GM12891 (cell line): ENCODE data around the gene ZGPAT.
"Not testable (repeated sequence)": the region's sequence is repeated elsewhere in the genome, so short reads cannot be mapped to it uniquely, and the experiment has no call there.

Experiments used
- DNase-seq: peaks from one replicate; pipeline ENCODE4 v3.0.0; 2011; ENCODE audit warnings: low spot score; ENCODE audit not compliant: insufficient read length
- FAIRE-seq: peaks from 2 replicates; lab custom pipeline; 2011; peaks lifted over from hg19 to GRCh38; lab: Jason Lieb, UNC
- PAX5 ChIP-seq: IDR thresholded peaks from 2 replicates; pipeline ENCODE4 v1.6.1; 2011; ENCODE audit warnings: low read length, moderate library complexity, mild to moderate bottlenecking; ENCODE audit not compliant: insufficient read depth, severe bottlenecking
- POLR2A ChIP-seq: IDR thresholded peaks from 2 replicates; pipeline ENCODE4 v1.6.1; 2011; ENCODE audit warnings: low read depth, low read length, control low read depth
- POLR2AphosphoS5 ChIP-seq: IDR thresholded peaks from 2 replicates; pipeline ENCODE4 v1.6.1; 2011; ENCODE audit warnings: low read depth, low read length, control low read depth
- POU2F2 ChIP-seq: IDR thresholded peaks from 2 replicates; pipeline ENCODE4 v1.6.1; 2011; ENCODE audit warnings: low read depth, mild to moderate bottlenecking, control low read depth, low read length, moderate library complexity
- SPI1 ChIP-seq: IDR thresholded peaks from 2 replicates; pipeline ENCODE4 v1.6.1; 2011; ENCODE audit warnings: low read depth, low read length, control low read depth
- TAF1 ChIP-seq: IDR thresholded peaks from 2 replicates; pipeline ENCODE4 v1.6.1; 2011; ENCODE audit warnings: low read depth, low read length, control low read depth

ZGPAT gene

GRCh38 chr20:63769891-63770474, 62.1 kb downstream of the ZGPAT start:
- TF ChIP-seq SPI1 (no peak), TAF1 (no peak), POU2F2 (no peak), POLR2A (no peak), POLR2AphosphoS5 (no peak), PAX5 (no peak)
- FAIRE-seq, result no peak
- DNase-seq, result no peak

GRCh38 chr20:63771046-63771707, 63.3 kb downstream of the ZGPAT start:
- no peak for TF ChIP-seq POLR2A
- TF ChIP-seq SPI1, result no peak
- no peak for TF ChIP-seq POLR2AphosphoS5
- TF ChIP-seq TAF1, result no peak
- no peak for TF ChIP-seq POU2F2
- no peak for TF ChIP-seq PAX5
- DNase-seq (no peak), FAIRE-seq (no peak)

GRCh38 chr20:63772781-63773518, 65.1 kb downstream of the ZGPAT start:
- DNase-seq (no peak), FAIRE-seq (no peak)
- TF ChIP-seq POLR2AphosphoS5, result no peak
- no peak for TF ChIP-seq PAX5
- no peak for TF ChIP-seq POU2F2
- TF ChIP-seq POLR2A, result no peak
- no peak for TF ChIP-seq TAF1
- TF ChIP-seq SPI1, result no peak

GRCh38 chr20:63773571-63774241, 65.9 kb downstream of the ZGPAT start:
- DNase-seq (no peak), FAIRE-seq (no peak)

GRCh38 chr20:63774306-63774705, 66.5 kb downstream of the ZGPAT start:
- DNase-seq (no peak), FAIRE-seq (no peak)
- TF ChIP-seq TAF1, result no peak
- TF ChIP-seq POLR2A, result no peak
- TF ChIP-seq PAX5, result no peak
- no peak for TF ChIP-seq POU2F2
- TF ChIP-seq SPI1, result no peak
- no peak for TF ChIP-seq POLR2AphosphoS5

More at GRCh38 chr20:63773571-63774241, 65.9 kb downstream of the ZGPAT start:
- TF ChIP-seq POU2F2 (no peak), POLR2AphosphoS5 (no peak), PAX5 (no peak), TAF1 (no peak)

GRCh38 chr20:63775096-63775978, 67.5 kb downstream of the ZGPAT start:
- TF ChIP-seq POLR2AphosphoS5 (no peak), POU2F2 (no peak), TAF1 (no peak), PAX5 (no peak), POLR2A (no peak)
- no peak for FAIRE-seq
- DNase-seq, result no peak

GRCh38 chr20:63776875-63777274, 69.0 kb downstream of the ZGPAT start:
- not testable (repeated sequence) for FAIRE-seq, DNase-seq

GRCh38 chr20:63777614-63778013, 69.8 kb downstream of the ZGPAT start:
- FAIRE-seq, result no peak

More at GRCh38 chr20:63777614-63778013, 69.8 kb downstream of the ZGPAT start:
- no peak for DNase-seq
- TF ChIP-seq POLR2A (no peak), POU2F2 (no peak), SPI1 (no peak), TAF1 (no peak), PAX5 (no peak), POLR2AphosphoS5 (no peak)
